Measurements from ENCODE around the gene ZNF500.
"Not testable (repeated sequence)": the region's sequence is repeated elsewhere in the genome, so short reads cannot be mapped to it uniquely, and the experiment has no call there.

The ZNF500 gene

GRCh38 chr16:4796982-4797804 lies 30.2 kb upstream of the ZNF500 start:
- no peak for DNase-seq (ENCODE audit: low spot score)

GRCh38 chr16:4795828-4796572 lies 29.0 kb upstream of the ZNF500 start:
- no peak for DNase-seq (ENCODE audit: low spot score)

- DNase-seq (ENCODE audit: low spot score): no peak
Measured at GRCh38 chr16:4795181-4795827, 28.3 kb upstream of the ZNF500 start, which contains the start of gene SMIM22. TSS of gene SMIM22 (plus strand) at chr16:4795369. CDS start at chr16:4795735, 366 bp downstream.

GRCh38 chr16:4792951-4793513 lies 26.1 kb upstream of the ZNF500 start:
- no peak for DNase-seq (ENCODE audit: low spot score)

- no peak for DNase-seq (ENCODE audit: low spot score)
Measured at GRCh38 chr16:4790871-4791270, 23.9 kb upstream of the ZNF500 start.

DNA sequence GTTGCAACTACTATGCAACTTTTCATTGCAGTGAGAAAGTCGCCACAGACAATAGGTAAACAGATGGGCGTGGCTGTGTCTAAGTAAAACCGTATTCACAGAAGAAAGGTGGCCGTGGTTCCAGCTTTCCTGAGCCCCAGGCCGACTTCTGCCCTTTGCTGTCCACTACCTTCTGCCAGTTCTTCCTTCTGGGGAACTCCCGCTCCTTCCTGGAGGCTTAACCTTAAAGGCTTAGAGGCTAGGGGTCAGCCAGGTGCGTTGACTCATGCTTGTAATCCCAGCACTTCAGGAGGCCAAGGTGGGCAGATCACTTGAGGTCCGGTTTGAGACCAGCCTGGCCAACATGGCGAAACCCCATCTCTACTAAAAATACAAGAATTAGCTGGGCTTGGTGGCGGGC lies 23.3 kb upstream of the ZNF500 start:
- no peak for DNase-seq (ENCODE audit: low spot score)

DNA sequence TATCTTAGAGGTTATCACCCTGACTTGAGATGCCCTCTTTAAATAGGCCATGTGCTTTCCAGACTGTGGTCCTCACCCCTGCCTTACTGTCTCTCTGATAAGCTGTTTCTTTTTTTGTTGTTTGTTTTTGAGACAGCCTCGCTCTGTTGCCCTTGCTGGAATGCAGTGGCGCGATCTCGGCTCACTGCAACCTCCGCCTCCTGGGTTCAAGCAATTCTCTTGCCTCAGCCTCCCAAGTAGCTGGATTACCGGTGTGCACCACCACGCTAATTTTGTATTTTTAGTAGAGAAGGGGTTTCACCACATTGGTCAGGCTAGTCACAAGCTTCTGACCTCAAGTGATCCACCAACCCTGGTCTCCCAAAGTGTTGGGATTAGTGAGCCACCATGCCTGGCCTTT lies 21.9 kb upstream of the ZNF500 start:
- no peak for DNase-seq (ENCODE audit: low spot score)

- DNase-seq (ENCODE audit: low spot score): no peak
Measured at GRCh38 chr16:4788489-4788889, 21.5 kb upstream of the ZNF500 start.

GRCh38 chr16:4787627-4788482 lies 20.9 kb upstream of the ZNF500 start, which contains the start of gene SEPTIN12:
TSS of gene SEPTIN12 (minus strand) at chr16:4788345. CDS start at chr16:4787645, 700 bp downstream.
- DNase-seq (ENCODE audit: low spot score): peak; percentile 81

GRCh38 chr16:4787068-4787467 lies 20.1 kb upstream of the ZNF500 start:
- DNase-seq (ENCODE audit: low spot score): no peak

DNA sequence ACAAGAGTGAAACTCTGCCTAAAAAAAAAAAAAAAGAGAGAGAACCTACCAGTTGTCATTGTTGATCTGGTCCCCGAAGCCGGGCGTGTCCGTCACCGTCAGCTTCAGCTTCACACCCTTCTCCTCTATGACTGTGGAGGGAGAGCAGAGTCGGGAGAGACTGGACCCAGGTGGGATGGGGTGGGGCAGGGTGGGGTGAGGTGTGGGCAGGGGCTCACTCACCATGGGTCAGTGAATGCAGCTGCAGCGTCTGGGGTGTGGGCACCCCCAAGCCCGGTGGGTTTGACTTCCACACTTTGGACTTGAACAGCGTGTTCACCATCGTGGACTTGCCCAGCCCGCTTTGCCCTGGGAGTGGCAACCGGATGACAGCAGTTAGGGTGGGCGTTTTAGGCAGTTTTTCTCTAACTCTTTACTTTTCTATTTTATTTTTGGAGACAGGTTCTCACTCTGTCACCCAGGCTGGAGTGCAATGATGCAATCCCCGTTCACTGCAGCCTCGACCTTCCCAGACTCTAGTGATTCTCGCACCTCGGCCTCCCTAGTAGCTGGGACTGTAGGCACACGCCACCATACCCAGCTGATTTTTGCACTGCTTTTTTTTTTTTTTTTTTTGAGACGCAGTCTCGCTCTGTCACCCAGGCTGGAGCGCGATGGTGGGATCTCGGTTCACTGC lies 18.9 kb upstream of the ZNF500 start:
- no peak for DNase-seq (ENCODE audit: low spot score)

DNA sequence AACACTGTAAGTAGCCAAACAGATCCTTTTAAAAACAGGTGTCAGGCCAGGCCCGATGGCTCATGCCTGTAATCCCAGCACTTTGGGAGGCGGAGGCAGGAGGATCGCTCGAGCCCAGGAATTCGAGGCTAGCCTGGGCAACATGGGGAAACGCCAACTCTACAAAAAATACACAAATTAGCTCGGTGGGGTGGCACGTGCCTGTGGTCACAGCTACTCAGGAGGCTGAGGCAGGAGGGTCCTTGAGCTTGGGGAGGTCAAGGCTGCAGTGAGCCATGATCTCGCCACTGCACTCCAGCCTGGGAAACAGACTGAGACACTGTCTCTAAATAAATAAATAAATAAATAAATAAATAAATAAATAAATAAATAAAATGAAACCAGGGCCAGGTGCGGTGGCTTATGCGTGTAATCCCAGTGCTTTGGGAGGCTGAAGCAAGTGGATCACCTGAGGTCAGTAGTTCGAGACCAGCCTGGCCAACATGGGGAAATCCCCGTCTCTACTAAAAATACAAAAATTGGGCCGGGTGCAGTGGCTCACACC lies 17.6 kb upstream of the ZNF500 start:
- not testable (repeated sequence) for DNase-seq (ENCODE audit: low spot score)

DNA sequence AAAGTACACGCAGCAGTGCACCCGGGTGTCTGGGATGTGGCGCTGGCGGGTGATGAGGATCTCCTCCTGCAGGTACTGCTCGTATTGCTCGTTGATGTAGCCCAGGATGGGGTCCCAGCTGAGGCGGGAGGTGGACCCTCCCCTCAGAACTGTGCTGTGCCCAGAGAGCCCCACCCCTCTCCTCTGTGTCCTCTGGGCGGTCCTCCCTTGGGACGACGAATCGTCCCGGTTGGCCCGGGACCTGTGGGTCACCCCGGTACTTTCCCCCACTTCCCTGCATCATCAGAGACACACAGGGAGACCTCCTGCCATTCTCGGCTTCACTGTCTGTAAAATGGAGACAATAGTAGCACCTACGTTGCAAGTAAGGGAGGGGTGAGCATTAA lies 17.0 kb upstream of the ZNF500 start:
- DNase-seq (ENCODE audit: low spot score): no peak

GRCh38 chr16:4783251-4783950 lies 16.4 kb upstream of the ZNF500 start:
- no peak for DNase-seq (ENCODE audit: low spot score)

GRCh38 chr16:4780235-4780634 lies 13.3 kb upstream of the ZNF500 start:
- no peak for DNase-seq (ENCODE audit: low spot score)

- DNase-seq (ENCODE audit: low spot score): no peak
Measured at GRCh38 chr16:4778050-4778392, 11.1 kb upstream of the ZNF500 start.

- no peak for DNase-seq (ENCODE audit: low spot score)
Measured at GRCh38 chr16:4777339-4778049, 10.5 kb upstream of the ZNF500 start.

GRCh38 chr16:4776141-4776705 lies 9.3 kb upstream of the ZNF500 start:
- DNase-seq (ENCODE audit: low spot score): no peak

GRCh38 chr16:4775005-4775404 lies 8.0 kb upstream of the ZNF500 start:
- no peak for DNase-seq (ENCODE audit: low spot score)

Data from SK-N-DZ (cell line).